ENCODE data around the gene MALRD1.

GRCh38 chr10:19572056-19572455 lies 523.5 kb downstream of the MALRD1 start:
- TF ChIP-seq CTCF (IDR thresholded peaks at IDR 0.05; ENCODE audit: low read length): no peak
- no peak for TF ChIP-seq EZH2 (IDR thresholded peaks at IDR 0.05; ENCODE audit: borderline replicate concordance, low read length)

Measured in OCI-LY1 (cell line).